GM12891 (cell line): Measurements from ENCODE around the gene PIK3R2.

Source experiments
- DNase-seq: peaks from one replicate; pipeline ENCODE4 v3.0.0; 2011; ENCODE audit warnings: low spot score; ENCODE audit not compliant: insufficient read length
- FAIRE-seq: peaks from 2 replicates; lab custom pipeline; 2011; peaks lifted over from hg19 to GRCh38; lab: Jason Lieb, UNC
- PAX5 ChIP-seq: IDR thresholded peaks from 2 replicates; pipeline ENCODE4 v1.6.1; 2011; ENCODE audit warnings: low read length, moderate library complexity, mild to moderate bottlenecking; ENCODE audit not compliant: insufficient read depth, severe bottlenecking
- POLR2A ChIP-seq: IDR thresholded peaks from 2 replicates; pipeline ENCODE4 v1.6.1; 2011; ENCODE audit warnings: low read depth, low read length, control low read depth
- POLR2AphosphoS5 ChIP-seq: IDR thresholded peaks from 2 replicates; pipeline ENCODE4 v1.6.1; 2011; ENCODE audit warnings: low read depth, low read length, control low read depth
- POU2F2 ChIP-seq: IDR thresholded peaks from 2 replicates; pipeline ENCODE4 v1.6.1; 2011; ENCODE audit warnings: low read depth, mild to moderate bottlenecking, control low read depth, low read length, moderate library complexity
- SPI1 ChIP-seq: IDR thresholded peaks from 2 replicates; pipeline ENCODE4 v1.6.1; 2011; ENCODE audit warnings: low read depth, low read length, control low read depth
- TAF1 ChIP-seq: IDR thresholded peaks from 2 replicates; pipeline ENCODE4 v1.6.1; 2011; ENCODE audit warnings: low read depth, low read length, control low read depth

Gene PIK3R2

DNA sequence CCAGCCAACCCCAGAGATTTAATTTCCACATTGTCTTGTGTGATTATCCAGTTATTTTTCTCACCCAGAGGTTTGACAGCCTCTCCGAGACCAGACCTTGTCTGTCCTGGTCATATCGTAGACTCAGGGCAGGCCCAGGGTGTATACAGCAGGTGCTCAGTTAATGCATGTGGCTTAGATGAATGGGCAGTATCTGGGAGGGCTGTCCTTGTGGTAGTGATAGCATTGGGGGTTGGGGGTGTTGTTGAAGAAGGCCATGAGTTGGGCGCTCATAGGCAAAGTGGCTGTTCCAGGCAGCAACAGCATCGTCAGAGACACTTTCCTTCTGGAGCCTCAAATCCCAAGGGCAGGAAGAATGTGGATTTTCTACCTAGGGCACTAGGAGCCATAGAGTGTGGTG lies 38.5 kb upstream of the PIK3R2 start:
- no peak for FAIRE-seq
- TF ChIP-seq TAF1: no peak
- no peak for TF ChIP-seq PAX5
- TF ChIP-seq POLR2A: no peak
- no peak for TF ChIP-seq SPI1
- no peak for TF ChIP-seq POU2F2
- no peak for DNase-seq

DNA sequence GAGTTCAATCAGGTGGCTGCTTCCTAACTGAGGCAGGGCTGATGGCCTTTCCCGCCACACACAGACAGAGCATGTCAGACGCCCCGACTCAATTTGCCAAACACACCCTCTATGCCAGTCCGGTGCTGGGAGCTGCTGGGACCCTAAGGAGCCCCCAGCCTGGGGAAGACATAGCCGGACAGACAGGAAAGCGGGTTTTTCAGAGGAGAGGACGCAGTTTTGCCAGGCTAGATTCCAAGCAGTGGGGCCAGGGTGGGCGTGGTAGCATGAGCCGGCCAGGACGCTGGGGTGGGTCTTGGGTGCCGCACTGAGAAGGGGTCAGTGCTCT lies 35.6 kb upstream of the PIK3R2 start:
- TF ChIP-seq TAF1 (no peak), PAX5 (no peak), POU2F2 (no peak), POLR2AphosphoS5 (no peak)
- no peak for DNase-seq
- FAIRE-seq: no peak

DNA sequence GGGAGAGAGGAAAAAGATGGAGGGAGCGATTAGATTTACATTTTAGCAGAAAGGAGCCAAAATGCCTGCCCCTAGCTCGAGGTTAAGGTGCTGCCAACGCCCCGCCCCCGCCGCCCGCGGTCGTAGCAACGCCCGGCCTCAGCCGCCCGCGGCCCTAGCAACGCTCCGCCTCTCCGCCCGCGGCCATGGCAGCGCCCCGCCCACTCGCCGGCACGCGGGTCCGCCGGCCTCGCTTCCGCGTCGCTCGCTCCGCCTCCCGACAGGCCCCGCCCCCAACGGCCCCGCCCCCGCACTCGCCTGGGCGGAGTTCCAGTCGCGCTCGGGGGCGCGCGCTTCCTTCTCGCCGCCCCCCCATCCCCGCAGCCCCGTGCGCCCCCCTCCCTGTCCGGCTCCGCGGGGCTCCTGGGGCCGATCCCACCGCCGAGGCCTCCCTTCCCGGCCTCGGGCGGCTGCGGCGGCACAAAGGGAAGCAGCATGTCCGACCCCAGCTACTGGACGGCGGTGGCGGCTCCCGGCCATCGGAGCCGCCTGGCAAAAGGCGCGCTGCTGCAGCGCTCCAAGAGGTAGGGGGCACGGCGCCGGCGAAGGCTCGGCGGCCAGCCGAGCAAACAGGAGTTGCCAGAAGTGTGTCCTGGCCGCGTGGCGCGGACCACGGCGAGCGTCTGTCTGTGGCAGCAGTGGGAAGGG lies 35.1 kb upstream of the PIK3R2 start:
- FAIRE-seq (peak; percentile 99), DNase-seq (peak; percentile 99)
- TF ChIP-seq POLR2A: no peak
- TF ChIP-seq POLR2AphosphoS5: no peak
- no peak for TF ChIP-seq SPI1
- TF ChIP-seq TAF1: no peak
- TF ChIP-seq POU2F2: no peak
- no peak for TF ChIP-seq PAX5

DNA sequence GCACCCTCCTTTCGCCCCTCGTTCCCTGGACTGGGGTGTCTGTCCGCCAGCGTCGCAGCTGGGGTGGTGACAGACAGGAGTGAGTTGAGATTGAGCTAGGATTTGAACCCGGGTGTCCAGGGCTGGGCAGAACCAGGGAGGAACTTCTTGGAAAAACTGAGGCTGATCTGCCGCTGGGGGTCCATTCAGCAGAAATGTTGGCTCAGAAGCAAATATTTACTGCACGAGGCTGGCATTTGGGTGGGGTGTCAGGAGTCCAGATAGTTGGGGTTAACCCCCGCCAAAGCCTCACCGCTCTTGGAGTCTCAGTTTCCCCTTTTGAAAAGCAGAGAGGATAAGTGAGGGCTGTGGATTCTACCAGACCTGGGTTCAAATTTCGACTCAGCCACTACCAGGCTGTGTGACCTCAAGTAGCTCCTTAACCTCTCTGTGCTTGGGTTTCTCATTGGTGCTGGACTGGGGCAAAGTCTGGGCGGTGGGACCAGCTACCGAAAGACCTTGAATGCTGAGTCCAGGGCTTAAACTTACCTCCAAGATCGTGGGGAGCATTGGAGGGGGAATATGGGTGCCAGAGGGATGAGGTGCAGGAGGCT lies 34.4 kb upstream of the PIK3R2 start:
- TF ChIP-seq SPI1 (no peak), PAX5 (no peak), POLR2A (no peak), POU2F2 (no peak), TAF1 (no peak), POLR2AphosphoS5 (no peak)
- no peak for FAIRE-seq
- no peak for DNase-seq

DNA sequence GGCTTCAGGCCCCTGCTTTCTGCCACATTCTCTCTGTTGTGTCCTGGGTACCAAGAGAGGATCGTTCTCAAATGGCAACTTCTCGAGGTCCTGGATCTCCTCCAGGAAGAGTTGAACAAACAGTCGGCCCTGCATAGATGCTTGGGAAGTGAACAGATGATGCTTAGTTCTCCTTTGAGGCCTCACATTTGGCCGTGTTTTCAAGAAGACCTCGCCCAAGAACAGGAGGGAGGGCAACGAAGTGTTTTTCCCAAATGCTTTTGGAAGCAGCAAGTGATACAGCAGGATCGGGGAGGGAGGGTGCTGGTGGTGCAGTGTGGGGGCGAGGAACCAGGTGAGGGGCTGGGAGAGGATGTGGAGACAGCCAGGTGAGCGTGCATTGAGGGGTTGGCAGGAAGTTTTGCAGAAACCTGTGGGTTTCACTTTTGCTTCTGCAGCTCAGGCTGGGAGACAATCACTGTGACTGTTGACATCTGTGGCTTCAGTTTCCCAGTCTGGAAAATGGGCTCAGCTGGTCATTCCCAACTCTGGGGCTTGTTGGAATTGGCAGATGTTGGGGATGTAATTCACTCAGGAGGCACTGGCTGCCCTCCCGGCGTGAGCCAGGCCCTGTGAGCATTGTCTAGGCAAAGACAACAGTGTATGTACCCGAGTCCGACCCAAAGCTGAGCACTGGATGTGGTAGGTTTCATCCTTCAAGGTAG lies 33.8 kb upstream of the PIK3R2 start:
- FAIRE-seq (peak; percentile 96), DNase-seq (peak; percentile 64)
- TF ChIP-seq POU2F2 (no peak), POLR2AphosphoS5 (no peak), TAF1 (no peak), POLR2A (no peak), PAX5 (no peak), SPI1 (no peak)

DNA sequence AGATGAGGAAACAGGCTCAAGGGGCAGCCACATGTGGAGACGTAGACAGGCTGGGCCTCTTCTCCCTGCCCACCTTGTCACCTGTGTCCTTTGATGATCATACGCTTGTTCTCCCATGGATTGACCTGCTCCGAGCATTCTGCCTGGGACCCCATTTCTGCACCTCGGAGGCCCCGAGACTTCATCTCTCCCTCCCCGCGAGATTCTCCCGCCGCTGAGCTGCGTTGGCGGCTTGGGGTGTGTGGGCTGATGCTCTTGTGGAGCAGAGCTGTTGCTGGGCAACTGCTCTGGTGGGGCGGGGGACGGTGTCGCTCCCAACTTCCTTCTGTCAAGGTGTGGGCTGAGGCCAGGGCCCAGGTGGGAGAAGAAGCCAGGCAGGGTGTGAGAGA lies 33.3 kb upstream of the PIK3R2 start:
- FAIRE-seq (peak; percentile 26), DNase-seq (no peak)
- TF ChIP-seq POLR2A (no peak), PAX5 (no peak), TAF1 (no peak), POU2F2 (no peak), SPI1 (no peak), POLR2AphosphoS5 (no peak)

DNA sequence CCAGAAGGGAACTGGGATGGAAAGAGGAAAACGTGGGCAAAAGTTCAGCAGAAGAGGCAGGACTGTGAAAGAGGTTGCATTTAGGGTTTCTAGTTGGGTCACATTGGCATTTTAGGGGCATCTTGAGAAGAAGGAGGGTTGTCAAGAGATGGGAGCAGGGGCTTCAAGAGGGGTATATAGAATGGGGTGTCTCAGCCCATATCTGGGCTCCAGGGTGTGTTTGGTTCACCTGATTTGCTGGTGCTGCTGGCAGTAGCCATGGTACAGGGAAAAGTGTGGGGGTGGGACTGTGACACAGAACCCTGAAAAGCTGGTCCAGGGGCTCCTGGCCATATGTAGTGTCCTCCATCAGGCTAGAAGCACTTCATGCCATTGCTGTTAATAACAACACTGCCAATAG lies 32.8 kb upstream of the PIK3R2 start:
- DNase-seq (no peak), FAIRE-seq (no peak)
- TF ChIP-seq POLR2AphosphoS5: no peak
- TF ChIP-seq POLR2A: no peak
- no peak for TF ChIP-seq TAF1
- TF ChIP-seq SPI1: no peak
- TF ChIP-seq POU2F2: no peak
- no peak for TF ChIP-seq PAX5

DNA sequence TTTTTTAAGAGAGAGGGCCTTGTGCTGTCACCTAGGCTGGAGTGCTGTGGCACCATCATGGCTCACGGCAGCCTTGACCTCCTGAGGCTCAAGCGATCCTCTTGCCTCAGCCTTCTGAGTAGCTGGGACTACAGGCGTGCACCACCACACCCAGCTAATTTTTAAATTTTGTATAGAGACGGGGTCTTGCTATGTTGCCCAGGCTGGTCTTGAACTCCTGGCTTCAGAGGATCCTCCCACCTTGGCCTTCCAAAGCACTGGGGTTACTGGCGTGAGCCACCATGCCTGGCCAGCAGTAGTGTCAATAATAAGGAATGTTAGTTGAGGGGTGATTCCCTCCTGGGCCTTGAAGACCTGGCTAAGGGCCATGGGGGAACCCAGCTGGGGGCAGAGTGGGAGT lies 31.8 kb upstream of the PIK3R2 start:
- TF ChIP-seq TAF1 (no peak), POLR2AphosphoS5 (no peak), PAX5 (no peak), POU2F2 (no peak), SPI1 (no peak), POLR2A (no peak)
- DNase-seq (no peak), FAIRE-seq (no peak)

DNA sequence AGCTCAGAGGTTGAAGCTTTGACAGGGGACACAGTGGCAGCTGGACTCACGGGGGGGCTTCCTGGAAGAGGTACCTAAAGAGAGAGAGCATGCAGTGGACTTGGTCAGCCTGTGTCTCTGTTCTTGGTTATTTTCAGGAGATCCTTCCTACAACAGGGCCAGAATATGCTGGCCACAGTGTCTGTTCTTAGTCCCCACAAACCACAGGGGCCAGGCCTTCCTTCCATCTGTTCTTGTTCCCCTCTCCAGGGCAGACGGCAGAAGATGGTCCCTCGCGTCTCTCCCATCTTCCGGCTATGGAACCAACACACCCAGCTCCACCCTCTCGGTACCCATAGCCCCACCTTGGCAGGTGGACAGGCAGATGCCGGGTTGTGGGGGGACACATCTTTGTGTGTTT lies 30.5 kb upstream of the PIK3R2 start:
- no peak for DNase-seq
- no peak for TF ChIP-seq POLR2AphosphoS5
- no peak for TF ChIP-seq POU2F2
- TF ChIP-seq SPI1: no peak
- no peak for TF ChIP-seq PAX5
- no peak for TF ChIP-seq POLR2A
- TF ChIP-seq TAF1: no peak
- FAIRE-seq: no peak
